Gastrocnemius medialis (tissue), 4 donors: Measurements from ENCODE around the gene CROCC. TPM values are rescaled to one million over a fixed set of nuclear protein-coding genes. Genes with fewer than 3 reads are reported as not detected.

Experiments
- ATAC-seq, 2 donors: fragments of 150-250 bp; one replicate each; pipeline ENCODE4 v1.9.1; 2016
- DNase-seq, 2 donors: peaks; one replicate each; pipeline ENCODE4 v3.0.0-alpha.2; 2019
- H3K27ac ChIP-seq, 4 donors: fragments of 200-600 bp; sonication (generic); 1 replicate in 1 of 4; 2 replicates in 3 of 4; pipeline ENCODE4 v1.5.1; 2016 to 2018; ENCODE audit warnings: mild to moderate bottlenecking in 2 of 4, moderate library complexity in 1 of 4
- H3K27me3 ChIP-seq, 3 donors: fragments of 200-600 bp; sonication (generic) in 2 of 3; 1 replicate in 1 of 3; 2 replicates in 2 of 3; pipeline versions ENCODE4 v1.5.1 to v1.6.0; 2016 to 2019; ENCODE audit warnings: mild to moderate bottlenecking in 1 of 3, moderate library complexity in 1 of 3
- H3K36me3 ChIP-seq, 2 donors: fragments of 200-600 bp; sonication (generic) in 1 of 2; one replicate each; pipeline ENCODE4 v1.5.1; 2017 to 2018
- H3K4me1 ChIP-seq, 2 donors: fragments of 200-600 bp; sonication (generic) in 1 of 2; one replicate each; pipeline ENCODE4 v1.5.1; 2016 to 2017; ENCODE audit warnings: mild to moderate bottlenecking in 2 of 2
- H3K4me3 ChIP-seq, 4 donors: fragments of 200-600 bp; sonication (generic) in 3 of 4; 1 replicate in 1 of 4; 2 replicates in 3 of 4; pipeline ENCODE4 v1.5.1; 2016 to 2019; ENCODE audit warnings: mild to moderate bottlenecking in 2 of 4
- H3K9me3 ChIP-seq, 3 donors: fragments of 200-600 bp; sonication (generic) in 2 of 3; 1 replicate in 1 of 3; 2 replicates in 2 of 3; pipeline ENCODE4 v1.5.1; 2016 to 2019
- POLR2A ChIP-seq, 2 donors: fragments of 450-650 bp; IDR thresholded peaks; one replicate each; pipeline ENCODE4 v1.6.1; 2017; ENCODE audit warnings: antibody characterized with exemption in 2 of 2, mild to moderate bottlenecking in 2 of 2, moderate library complexity in 2 of 2
- in situ Hi-C, 4 donors: fragments of 200-750 bp; cut with MboI; loops; one replicate each; pipeline versions ENCODE4 v1.15.0 to v1.8.0; 2017; ENCODE audit warnings: low sequenced_read_pairs in 4 of 4
- intact Hi-C: fragments of 100-400 bp; cut with DNase I; formaldehyde crosslinking; loops from one replicate; pipeline ENCODE4 v1.15.1; 2023; ENCODE audit warnings: low total_unique reads
- total RNA-seq, 4 donors: library from RNA; depleted of rRNA; stranded (reverse); fragments of >200 nt; gene quantifications; one replicate each; pipeline versions ENCODE4 v1.1.0 to v1.2.3, GENCODE V29; 2016
- TF ChIP-seq, protein P1 (sequence below), 5 experiments: fragments of 450-650 bp in 3 of 5; fragments of 200-600 bp in 2 of 5; sonication (generic) in 2 of 5; IDR thresholded peaks in 4 of 5; conservative IDR thresholded peaks in 1 of 5; 1 replicate in 4 of 5; 2 replicates in 1 of 5; pipeline ENCODE4 v1.5.1; 2016 to 2019; ENCODE audit warnings: antibody characterized with exemption in 5 of 5, mild to moderate bottlenecking in 3 of 5, moderate library complexity in 3 of 5

The CROCC gene
- total RNA-seq, 4 donors from 2014 or later = 3.0 to 8.0 (median 5.3) TPM

DNA sequence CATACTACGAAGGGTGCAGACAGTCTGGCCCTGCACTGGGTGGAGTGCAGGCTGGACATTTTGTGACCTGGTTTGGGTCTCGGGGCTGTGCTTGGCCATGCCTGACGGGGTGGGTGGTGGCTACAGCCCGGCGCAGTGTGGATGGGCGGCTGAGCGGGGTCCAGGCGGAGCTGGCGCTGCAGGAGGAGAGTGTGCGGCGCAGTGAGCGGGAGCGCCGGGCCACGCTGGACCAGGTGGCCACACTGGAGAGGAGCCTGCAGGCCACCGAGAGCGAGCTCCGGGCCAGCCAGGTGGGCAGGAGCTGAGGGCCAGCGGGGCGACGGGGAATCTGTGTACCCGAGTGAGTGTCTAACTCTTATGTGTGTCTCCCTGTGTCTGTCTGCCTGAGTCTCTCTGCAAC is 44.6 kb downstream of the CROCC start:
- TF ChIP-seq, protein P1, sequence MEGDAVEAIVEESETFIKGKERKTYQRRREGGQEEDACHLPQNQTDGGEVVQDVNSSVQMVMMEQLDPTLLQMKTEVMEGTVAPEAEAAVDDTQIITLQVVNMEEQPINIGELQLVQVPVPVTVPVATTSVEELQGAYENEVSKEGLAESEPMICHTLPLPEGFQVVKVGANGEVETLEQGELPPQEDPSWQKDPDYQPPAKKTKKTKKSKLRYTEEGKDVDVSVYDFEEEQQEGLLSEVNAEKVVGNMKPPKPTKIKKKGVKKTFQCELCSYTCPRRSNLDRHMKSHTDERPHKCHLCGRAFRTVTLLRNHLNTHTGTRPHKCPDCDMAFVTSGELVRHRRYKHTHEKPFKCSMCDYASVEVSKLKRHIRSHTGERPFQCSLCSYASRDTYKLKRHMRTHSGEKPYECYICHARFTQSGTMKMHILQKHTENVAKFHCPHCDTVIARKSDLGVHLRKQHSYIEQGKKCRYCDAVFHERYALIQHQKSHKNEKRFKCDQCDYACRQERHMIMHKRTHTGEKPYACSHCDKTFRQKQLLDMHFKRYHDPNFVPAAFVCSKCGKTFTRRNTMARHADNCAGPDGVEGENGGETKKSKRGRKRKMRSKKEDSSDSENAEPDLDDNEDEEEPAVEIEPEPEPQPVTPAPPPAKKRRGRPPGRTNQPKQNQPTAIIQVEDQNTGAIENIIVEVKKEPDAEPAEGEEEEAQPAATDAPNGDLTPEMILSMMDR (IDR thresholded peaks at IDR 0.05 in 4 of 5, conservative IDR thresholded peaks at IDR 0.05 in 1 of 5) = no peak
- no peak for TF ChIP-seq POLR2A (IDR thresholded peaks at IDR 0.05)
- DNase-seq (no peak), ATAC-seq (no peak)
- H3K4me1 ChIP-seq = peaks cover 0 to under 1% of the 10 kb centered on the region in 2 donors
- in situ Hi-C loops = no loop called here
- H3K4me3 ChIP-seq = no peak overlapping the region
- H3K27me3 ChIP-seq = no peaks in the 10 kb centered on the region
- no peak overlapping the region for H3K27ac ChIP-seq
- H3K36me3 ChIP-seq = peaks cover 0 to 10% of the 10 kb centered on the region in 2 donors
- no peaks in the 10 kb centered on the region for H3K9me3 ChIP-seq
- intact Hi-C loops = no loop called here

DNA sequence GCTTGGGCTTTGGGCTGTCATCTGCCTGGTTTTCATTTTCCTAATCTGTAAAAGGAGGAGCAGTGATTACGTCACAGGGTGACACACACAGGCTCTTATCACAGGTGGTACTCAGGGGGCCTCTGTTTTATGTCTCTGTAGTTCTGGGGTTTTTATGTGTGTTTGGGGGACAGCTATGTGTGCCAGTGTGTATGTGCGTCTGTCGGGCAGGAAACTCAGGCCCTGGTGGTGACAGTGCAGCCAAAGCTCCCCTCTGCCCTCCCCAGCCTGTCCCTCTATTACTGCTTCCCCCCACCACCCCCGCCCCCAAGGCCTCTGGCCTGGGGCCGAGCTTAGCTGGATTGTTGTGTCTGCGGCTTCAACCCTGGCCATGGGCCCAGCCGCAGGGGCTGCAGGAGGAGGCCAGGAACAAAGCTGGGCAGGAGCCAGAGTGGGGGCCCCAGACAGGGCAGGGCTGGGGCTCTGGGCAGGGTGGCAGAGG is 45.4 kb downstream of the CROCC start:
- no peaks in the 10 kb centered on the region for H3K4me1 ChIP-seq
- intact Hi-C loops (no loop called here), in situ Hi-C loops (no loop called here)
- no peaks in the 10 kb centered on the region for H3K27me3 ChIP-seq
- no peak for TF ChIP-seq POLR2A (IDR thresholded peaks at IDR 0.05)
- TF ChIP-seq, protein P1 (IDR thresholded peaks at IDR 0.05 in 4 of 5, conservative IDR thresholded peaks at IDR 0.05 in 1 of 5) = no peak
- ATAC-seq (no peak), DNase-seq (no peak)
- no peak overlapping the region for H3K4me3 ChIP-seq
- peaks cover 0 to 10% of the 10 kb centered on the region in 2 donors for H3K36me3 ChIP-seq
- no peak overlapping the region for H3K27ac ChIP-seq
- H3K9me3 ChIP-seq = no peaks in the 10 kb centered on the region

DNA sequence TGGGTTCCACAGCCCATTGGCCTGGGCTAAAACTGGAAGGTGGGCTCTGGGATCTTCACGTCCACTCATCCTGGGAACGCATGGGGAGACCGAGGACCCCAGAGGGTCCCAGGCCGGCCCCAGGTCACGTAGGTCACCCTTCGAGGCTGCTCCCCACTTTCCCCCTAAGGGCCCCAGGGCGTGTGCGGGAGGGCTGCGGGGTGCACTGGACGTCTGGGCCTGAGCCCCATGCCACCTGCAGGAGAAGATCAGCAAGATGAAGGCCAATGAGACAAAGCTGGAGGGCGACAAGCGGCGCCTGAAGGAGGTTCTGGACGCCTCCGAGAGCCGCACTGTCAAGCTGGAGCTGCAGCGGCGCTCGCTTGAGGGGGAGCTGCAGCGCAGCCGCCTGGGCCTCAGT is 46.2 kb downstream of the CROCC start:
- intact Hi-C loops (no loop called here), in situ Hi-C loops (no loop called here)
- Histone ChIP-seq H3K36me3 (peaks cover 0 to 10% of the 10 kb centered on the region in 2 donors), H3K4me1 (no peaks in the 10 kb centered on the region), H3K4me3 (no peak overlapping the region), H3K27me3 (no peaks in the 10 kb centered on the region), H3K9me3 (no peaks in the 10 kb centered on the region), H3K27ac (no peak overlapping the region)
- ATAC-seq (no peak), DNase-seq (no peak)
- TF ChIP-seq POLR2A (IDR thresholded peaks at IDR 0.05) = no peak
- TF ChIP-seq, protein P1 (IDR thresholded peaks at IDR 0.05 in 4 of 5, conservative IDR thresholded peaks at IDR 0.05 in 1 of 5) = no peak

DNA sequence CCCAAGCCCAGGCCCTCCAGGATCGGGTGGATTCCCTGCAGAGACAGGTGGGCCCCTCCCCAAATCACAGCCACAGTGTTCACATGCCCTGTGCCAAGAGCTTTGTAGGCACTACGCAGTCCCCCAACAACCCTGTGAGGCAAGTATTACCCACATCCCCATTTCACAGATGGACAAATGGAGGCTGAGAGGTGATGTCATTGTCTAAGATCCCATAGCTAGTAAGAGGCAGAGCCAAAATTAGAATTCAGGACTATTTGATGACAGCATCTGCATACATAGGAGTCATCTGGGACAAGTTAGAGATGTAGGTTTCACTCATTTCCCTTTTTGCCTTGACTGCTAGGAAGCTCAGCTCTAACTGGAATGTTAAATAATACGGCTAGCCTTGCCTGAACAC is 46.6 kb downstream of the CROCC start:
- Histone ChIP-seq H3K27ac (no peak overlapping the region), H3K9me3 (no peaks in the 10 kb centered on the region), H3K4me1 (no peaks in the 10 kb centered on the region), H3K27me3 (no peaks in the 10 kb centered on the region), H3K36me3 (peaks cover 0 to 10% of the 10 kb centered on the region in 2 donors), H3K4me3 (no peak overlapping the region)
- DNase-seq (no peak), ATAC-seq (no peak)
- TF ChIP-seq, protein P1 (IDR thresholded peaks at IDR 0.05 in 4 of 5, conservative IDR thresholded peaks at IDR 0.05 in 1 of 5) = no peak
- TF ChIP-seq POLR2A (IDR thresholded peaks at IDR 0.05) = no peak
- intact Hi-C loops = no loop called here
- in situ Hi-C loops = no loop called here

- intact Hi-C loops = no loop called here
- H3K27ac ChIP-seq = no peak overlapping the region
- TF ChIP-seq POLR2A (IDR thresholded peaks at IDR 0.05) = no peak
- TF ChIP-seq, protein P1 (IDR thresholded peaks at IDR 0.05 in 4 of 5, conservative IDR thresholded peaks at IDR 0.05 in 1 of 5) = no peak
- H3K9me3 ChIP-seq = no peaks in the 10 kb centered on the region
- H3K4me3 ChIP-seq = no peak overlapping the region
- in situ Hi-C loops = no loop called here
- H3K27me3 ChIP-seq = no peaks in the 10 kb centered on the region
- peaks cover 0 to 10% of the 10 kb centered on the region in 2 donors for H3K36me3 ChIP-seq
- H3K4me1 ChIP-seq = no peaks in the 10 kb centered on the region
- ATAC-seq (no peak), DNase-seq (no peak)
Observed at GRCh38 chr1:16969057-16969611, 47.4 kb downstream of the CROCC start.
